ENCODE results near the gene DUSP3. TPM values are rescaled to one million over a fixed set of nuclear protein-coding genes. Genes with fewer than 3 reads are reported as not detected.

Gene DUSP3
- total RNA-seq, 2 experiments from 2014 or later = 9.0 to 9.8 TPM

GRCh38 chr17:43760254-43760852 lies 18.4 kb downstream of the DUSP3 start:
- ChIA-PET POLR2A (no interaction called here), CTCF (ENCODE audit: unreplicated experiment) (interaction anchor here (1.0 to 1.4 kb wide), 2 partner anchors 65 to 183 kb away, joined by 3 to 4 read pairs; no protein-coding TSS in a partner anchor)
- peak; percentile 99 for TF ChIP-seq CTCF (conservative IDR thresholded peaks at IDR 0.05; ENCODE audit: low read length)
- no peak for TF ChIP-seq EZH2phosphoT487 (IDR thresholded peaks at IDR 0.05; ENCODE audit: borderline replicate concordance, low read depth, low read length)
- DNase-seq (ENCODE audit: low spot score) = peak; percentile 86
- Histone ChIP-seq H3K79me2 (ENCODE audit: insufficient read depth, low read depth, low read length) (no peaks in the 10 kb centered on the region), H3K36me3 (ENCODE audit: insufficient read depth, low read length) (no peaks in the 10 kb centered on the region), H3K9me2 (ENCODE audit: insufficient read depth, low read length) (no peaks in the 10 kb centered on the region), H3K4me3 (ENCODE audit: low read depth, low read length, poor library complexity, severe bottlenecking) (no peak overlapping the region), H3K4me2 (ENCODE audit: low read length) (no peak overlapping the region), H4K20me1 (ENCODE audit: insufficient read depth, low read length) (no peaks in the 10 kb centered on the region), H3K4me1 (ENCODE audit: insufficient read depth, low read length, poor library complexity, severe bottlenecking) (no peaks in the 10 kb centered on the region), H3K27ac (ENCODE audit: low read depth, low read length, poor library complexity, severe bottlenecking) (no peak overlapping the region), H3K9me3 (ENCODE audit: low read length) (no peaks in the 10 kb centered on the region), H2AFZ (ENCODE audit: low read length) (no peak overlapping the region)
- no TSS peak for BruUV-seq (replicated peaks)
- intact Hi-C loops (cut with micrococcal nuclease; ENCODE audit: unreplicated experiment) = loop anchor here (1.0 kb wide), 2 partner anchors 66 to 184 kb away; no protein-coding TSS in a partner anchor

GRCh38 chr17:43759836-43760235 lies 18.9 kb downstream of the DUSP3 start:
- Histone ChIP-seq H3K4me3 (ENCODE audit: low read depth, low read length, poor library complexity, severe bottlenecking) (no peak overlapping the region), H3K36me3 (ENCODE audit: insufficient read depth, low read length) (no peaks in the 10 kb centered on the region), H3K4me2 (ENCODE audit: low read length) (no peak overlapping the region), H2AFZ (ENCODE audit: low read length) (no peak overlapping the region), H3K9me2 (ENCODE audit: insufficient read depth, low read length) (no peaks in the 10 kb centered on the region), H3K4me1 (ENCODE audit: insufficient read depth, low read length, poor library complexity, severe bottlenecking) (no peaks in the 10 kb centered on the region), H4K20me1 (ENCODE audit: insufficient read depth, low read length) (no peaks in the 10 kb centered on the region), H3K9me3 (ENCODE audit: low read length) (no peaks in the 10 kb centered on the region), H3K79me2 (ENCODE audit: insufficient read depth, low read depth, low read length) (no peaks in the 10 kb centered on the region), H3K27ac (ENCODE audit: low read depth, low read length, poor library complexity, severe bottlenecking) (no peak overlapping the region)
- TF ChIP-seq CTCF (conservative IDR thresholded peaks at IDR 0.05; ENCODE audit: low read length) (no peak), EZH2phosphoT487 (IDR thresholded peaks at IDR 0.05; ENCODE audit: borderline replicate concordance, low read depth, low read length) (no peak)
- intact Hi-C loops (cut with micrococcal nuclease; ENCODE audit: unreplicated experiment) = loop anchor here (1.0 kb wide), 2 partner anchors 66 to 184 kb away; no protein-coding TSS in a partner anchor
- ChIA-PET POLR2A (interaction anchor here (0.7 kb wide), 1 partner anchor 132 kb away, joined by 7 read pairs; no protein-coding TSS in a partner anchor), CTCF (ENCODE audit: unreplicated experiment) (interaction anchor here (1.0 to 1.4 kb wide), 2 partner anchors 65 to 183 kb away, joined by 3 to 4 read pairs; no protein-coding TSS in a partner anchor)
- BruUV-seq (replicated peaks) = no TSS peak
- DNase-seq (ENCODE audit: low spot score) = no peak

- no peak within 1 kb of the TSS for H3K4me2 ChIP-seq (ENCODE audit: low read length)
- no peaks in the 10 kb centered on the region for H3K9me2 ChIP-seq (ENCODE audit: insufficient read depth, low read length)
- ChIA-PET CTCF (ENCODE audit: unreplicated experiment) (no interaction called here), POLR2A (no interaction called here)
- H3K79me2 ChIP-seq (ENCODE audit: insufficient read depth, low read depth, low read length) = no peaks in the 10 kb centered on the region
- no peaks in the 10 kb centered on the region for H3K4me1 ChIP-seq (ENCODE audit: insufficient read depth, low read length, poor library complexity, severe bottlenecking)
- BruUV-seq (replicated peaks) = no TSS peak
- H3K36me3 ChIP-seq (ENCODE audit: insufficient read depth, low read length) = no peaks in the 10 kb centered on the region
- intact Hi-C loops (cut with micrococcal nuclease; ENCODE audit: unreplicated experiment) = no loop called here
- no peak within 1 kb of the TSS for H3K4me3 ChIP-seq (ENCODE audit: low read depth, low read length, poor library complexity, severe bottlenecking)
- H4K20me1 ChIP-seq (ENCODE audit: insufficient read depth, low read length) = no peaks in the 10 kb centered on the region
- TF ChIP-seq CTCF (conservative IDR thresholded peaks at IDR 0.05; ENCODE audit: low read length) = no peak
- TF ChIP-seq EZH2phosphoT487 (IDR thresholded peaks at IDR 0.05; ENCODE audit: borderline replicate concordance, low read depth, low read length) = no peak
- DNase-seq (ENCODE audit: low spot score) = no peak
- no peak within 1 kb of the TSS for H3K27ac ChIP-seq (ENCODE audit: low read depth, low read length, poor library complexity, severe bottlenecking)
- H3K9me3 ChIP-seq (ENCODE audit: low read length) = no peaks in the 10 kb centered on the region
- no peak within 1 kb of the TSS for H2AFZ ChIP-seq (ENCODE audit: low read length)
Measured at GRCh38 chr17:43758497-43759174, 20.1 kb downstream of the DUSP3 start, which contains the start of gene SOST. TSS of gene SOST (minus strand) at chr17:43758791. CDS start at chr17:43758741, 50 bp downstream.
